ENCODE results near the gene NAGLU.

DNA sequence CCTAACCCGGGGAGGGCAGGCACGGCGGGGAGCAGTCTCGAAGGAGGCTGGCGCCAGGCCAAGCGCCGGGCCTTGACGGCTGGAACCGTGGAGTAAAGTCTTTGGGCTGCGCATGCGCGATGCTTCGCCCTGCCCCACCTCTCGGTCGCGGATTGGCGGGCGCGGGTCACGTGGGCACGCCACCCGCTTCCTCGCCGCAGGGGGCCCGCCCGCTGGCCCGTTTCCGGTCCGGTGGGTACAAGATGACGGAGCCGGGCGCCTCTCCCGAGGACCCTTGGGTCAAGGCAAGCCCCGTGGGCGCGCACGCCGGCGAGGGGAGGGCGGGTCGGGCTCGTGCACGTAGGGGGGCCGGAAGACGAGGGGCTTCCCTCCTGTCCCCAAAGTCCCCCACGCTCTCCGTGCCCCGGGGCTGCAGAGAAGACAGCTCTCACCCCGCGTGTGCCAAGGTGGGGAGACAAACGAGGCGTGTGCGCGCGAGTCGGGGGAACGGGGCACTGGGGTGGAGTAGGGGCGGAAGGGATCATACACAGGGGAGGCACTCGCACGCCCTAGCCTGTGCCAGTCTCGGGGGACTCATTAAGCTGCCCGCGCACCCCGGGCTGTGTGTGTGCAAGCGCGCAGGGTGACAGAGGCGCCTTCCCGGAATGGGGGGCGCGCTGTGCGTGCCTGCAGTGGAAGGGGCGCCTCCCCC is 31.0 kb downstream of the NAGLU start, which contains the start of gene MLX:
- no peak; the same call in 1 of the 2 replicates for TF ChIP-seq TAF1 (IDR thresholded peaks at IDR 0.05; ENCODE audit: borderline replicate concordance, low read depth, low read length)
- TF ChIP-seq, protein P1, sequence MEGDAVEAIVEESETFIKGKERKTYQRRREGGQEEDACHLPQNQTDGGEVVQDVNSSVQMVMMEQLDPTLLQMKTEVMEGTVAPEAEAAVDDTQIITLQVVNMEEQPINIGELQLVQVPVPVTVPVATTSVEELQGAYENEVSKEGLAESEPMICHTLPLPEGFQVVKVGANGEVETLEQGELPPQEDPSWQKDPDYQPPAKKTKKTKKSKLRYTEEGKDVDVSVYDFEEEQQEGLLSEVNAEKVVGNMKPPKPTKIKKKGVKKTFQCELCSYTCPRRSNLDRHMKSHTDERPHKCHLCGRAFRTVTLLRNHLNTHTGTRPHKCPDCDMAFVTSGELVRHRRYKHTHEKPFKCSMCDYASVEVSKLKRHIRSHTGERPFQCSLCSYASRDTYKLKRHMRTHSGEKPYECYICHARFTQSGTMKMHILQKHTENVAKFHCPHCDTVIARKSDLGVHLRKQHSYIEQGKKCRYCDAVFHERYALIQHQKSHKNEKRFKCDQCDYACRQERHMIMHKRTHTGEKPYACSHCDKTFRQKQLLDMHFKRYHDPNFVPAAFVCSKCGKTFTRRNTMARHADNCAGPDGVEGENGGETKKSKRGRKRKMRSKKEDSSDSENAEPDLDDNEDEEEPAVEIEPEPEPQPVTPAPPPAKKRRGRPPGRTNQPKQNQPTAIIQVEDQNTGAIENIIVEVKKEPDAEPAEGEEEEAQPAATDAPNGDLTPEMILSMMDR (IDR thresholded peaks at IDR 0.05 in 2 of 3, conservative IDR thresholded peaks at IDR 0.05 in 1 of 3; ENCODE audit: control insufficient read depth in 2 of 3, extremely low read depth in 1 of 3, insufficient read depth in 1 of 3, low read depth in 3 of 3, low read length in 3 of 3): no peak
- no peak for TF ChIP-seq MTA2 (IDR thresholded peaks at IDR 0.05; ENCODE audit: low read depth)
- no peak for TF ChIP-seq KDM1A (IDR thresholded peaks at IDR 0.05; ENCODE audit: borderline replicate concordance)
- 0 out of 2 replicates have a peak, but pooled peaks have one; percentile 24 for TF ChIP-seq SMARCA5 (IDR thresholded peaks at IDR 0.05)
- peak; percentile 54; the same call in 1 of the 2 replicates for TF ChIP-seq POLR2AphosphoS5 (IDR thresholded peaks at IDR 0.05; ENCODE audit: low read length)
- TF ChIP-seq YY1 (IDR thresholded peaks at IDR 0.05; ENCODE audit: low read depth, low read length): peak; percentile 76
- no peak for TF ChIP-seq FOXM1 (IDR thresholded peaks at IDR 0.05; ENCODE audit: low read depth, low read length)
- no peak for TF ChIP-seq ZNF384 (IDR thresholded peaks at IDR 0.05; ENCODE audit: borderline replicate concordance, low read depth, low read length)

Measured in GM12878 (cell line).